ENCODE measurements around the gene INPP5B. TPM values are rescaled to one million over a fixed set of nuclear protein-coding genes. Genes with fewer than 3 reads are reported as not detected.

Gene INPP5B
- total RNA-seq, 1 donor from 2014 or later = 21.1 TPM

GRCh38 chr1:37851782-37852210, 95.1 kb downstream of the INPP5B start:
- H3K4me3 Mint-ChIP-seq (ENCODE audit: low read depth) = no peak overlapping the region
- H3K27me3 Mint-ChIP-seq = no peaks in the 10 kb centered on the region
- H3K9me3 Mint-ChIP-seq (ENCODE audit: low read depth) = no peaks in the 10 kb centered on the region
- H3K36me3 Mint-ChIP-seq (ENCODE audit: insufficient read depth) = peaks cover 2% of the 10 kb centered on the region
- no peak for DNase-seq (ENCODE audit: low spot score, unreplicated experiment)
- peaks cover 2% of the 10 kb centered on the region for H3K4me1 Mint-ChIP-seq (ENCODE audit: low read depth)
- no peak overlapping the region for H3K27ac Mint-ChIP-seq
- TF ChIP-seq, protein P1, sequence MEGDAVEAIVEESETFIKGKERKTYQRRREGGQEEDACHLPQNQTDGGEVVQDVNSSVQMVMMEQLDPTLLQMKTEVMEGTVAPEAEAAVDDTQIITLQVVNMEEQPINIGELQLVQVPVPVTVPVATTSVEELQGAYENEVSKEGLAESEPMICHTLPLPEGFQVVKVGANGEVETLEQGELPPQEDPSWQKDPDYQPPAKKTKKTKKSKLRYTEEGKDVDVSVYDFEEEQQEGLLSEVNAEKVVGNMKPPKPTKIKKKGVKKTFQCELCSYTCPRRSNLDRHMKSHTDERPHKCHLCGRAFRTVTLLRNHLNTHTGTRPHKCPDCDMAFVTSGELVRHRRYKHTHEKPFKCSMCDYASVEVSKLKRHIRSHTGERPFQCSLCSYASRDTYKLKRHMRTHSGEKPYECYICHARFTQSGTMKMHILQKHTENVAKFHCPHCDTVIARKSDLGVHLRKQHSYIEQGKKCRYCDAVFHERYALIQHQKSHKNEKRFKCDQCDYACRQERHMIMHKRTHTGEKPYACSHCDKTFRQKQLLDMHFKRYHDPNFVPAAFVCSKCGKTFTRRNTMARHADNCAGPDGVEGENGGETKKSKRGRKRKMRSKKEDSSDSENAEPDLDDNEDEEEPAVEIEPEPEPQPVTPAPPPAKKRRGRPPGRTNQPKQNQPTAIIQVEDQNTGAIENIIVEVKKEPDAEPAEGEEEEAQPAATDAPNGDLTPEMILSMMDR (IDR thresholded peaks at IDR 0.05; ENCODE audit: unreplicated experiment) = no peak

- DNase-seq (ENCODE audit: low spot score, unreplicated experiment) = no peak
- H3K4me3 Mint-ChIP-seq (ENCODE audit: low read depth) = no peak overlapping the region
- peaks cover 2% of the 10 kb centered on the region for H3K36me3 Mint-ChIP-seq (ENCODE audit: insufficient read depth)
- H3K4me1 Mint-ChIP-seq (ENCODE audit: low read depth) = peaks cover 2% of the 10 kb centered on the region
- H3K27me3 Mint-ChIP-seq = no peaks in the 10 kb centered on the region
- no peaks in the 10 kb centered on the region for H3K9me3 Mint-ChIP-seq (ENCODE audit: low read depth)
- no peak overlapping the region for H3K27ac Mint-ChIP-seq
- TF ChIP-seq, protein P1 (IDR thresholded peaks at IDR 0.05; ENCODE audit: unreplicated experiment) = no peak
Measured at GRCh38 chr1:37851262-37851661, 95.6 kb downstream of the INPP5B start.

DNA sequence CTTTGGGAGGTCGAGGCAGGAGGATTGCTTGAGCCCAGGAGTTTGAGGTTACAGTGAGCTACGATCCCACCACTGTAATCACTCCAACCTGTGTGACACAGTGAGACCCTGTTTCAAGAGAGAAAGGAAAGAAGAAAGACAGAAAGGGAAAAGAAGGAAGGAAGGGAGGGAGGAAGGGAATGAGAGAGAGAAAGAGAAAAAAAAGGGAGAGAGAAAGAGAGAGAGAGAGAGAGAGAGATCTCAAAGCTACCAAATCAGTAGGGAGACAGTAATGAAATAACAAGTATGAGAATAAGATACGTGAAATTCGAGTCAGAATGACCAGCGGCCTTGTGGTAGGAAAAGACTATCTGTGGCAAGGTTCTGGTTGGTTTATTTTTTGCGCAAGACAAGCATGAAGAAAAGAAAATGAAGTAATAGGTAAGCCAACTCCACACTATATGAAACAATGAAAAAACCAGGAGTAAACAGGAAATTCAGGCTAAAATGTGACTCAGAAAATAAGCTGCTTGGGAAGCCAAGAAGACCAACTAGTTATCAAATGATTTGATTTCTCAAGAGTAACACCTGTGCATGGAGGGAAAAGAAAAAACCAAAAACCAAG, 96.4 kb downstream of the INPP5B start:
- peaks cover 2% of the 10 kb centered on the region for H3K4me1 Mint-ChIP-seq (ENCODE audit: low read depth)
- no peak overlapping the region for H3K27ac Mint-ChIP-seq
- no peaks in the 10 kb centered on the region for H3K9me3 Mint-ChIP-seq (ENCODE audit: low read depth)
- no peak for DNase-seq (ENCODE audit: low spot score, unreplicated experiment)
- no peaks in the 10 kb centered on the region for H3K27me3 Mint-ChIP-seq
- TF ChIP-seq, protein P1 (IDR thresholded peaks at IDR 0.05; ENCODE audit: unreplicated experiment) = no peak
- H3K36me3 Mint-ChIP-seq (ENCODE audit: insufficient read depth) = peaks cover 2% of the 10 kb centered on the region
- H3K4me3 Mint-ChIP-seq (ENCODE audit: low read depth) = no peak overlapping the region

DNA sequence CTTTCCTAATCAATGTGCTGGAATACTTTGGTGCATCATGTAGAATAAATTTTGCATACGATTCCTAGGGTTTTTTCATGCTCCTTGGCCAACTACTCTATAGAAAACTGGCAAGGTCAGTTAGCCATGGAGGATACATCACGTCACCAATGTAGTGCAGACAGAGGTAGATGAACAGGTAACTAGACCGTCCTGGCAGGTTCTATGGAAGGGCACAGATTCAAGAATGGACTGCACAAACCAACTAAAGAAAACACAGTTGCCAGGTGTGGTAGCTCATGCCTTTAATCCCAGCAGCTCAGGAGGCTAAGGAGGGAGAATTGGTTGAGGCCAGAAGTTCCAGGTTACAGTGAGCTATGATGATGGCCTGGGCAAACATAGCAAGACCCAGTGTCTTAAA, 97.4 kb downstream of the INPP5B start:
- Mint-ChIP-seq H3K36me3 (ENCODE audit: insufficient read depth) (peaks cover 4% of the 10 kb centered on the region), H3K27ac (no peak overlapping the region), H3K9me3 (ENCODE audit: low read depth) (no peaks in the 10 kb centered on the region), H3K4me3 (ENCODE audit: low read depth) (no peak overlapping the region), H3K4me1 (ENCODE audit: low read depth) (peaks cover 4% of the 10 kb centered on the region), H3K27me3 (no peaks in the 10 kb centered on the region)
- no peak for DNase-seq (ENCODE audit: low spot score, unreplicated experiment)
- TF ChIP-seq, protein P1 (IDR thresholded peaks at IDR 0.05; ENCODE audit: unreplicated experiment) = no peak

GRCh38 chr1:37846647-37847339, 100.1 kb downstream of the INPP5B start:
- DNase-seq (ENCODE audit: low spot score, unreplicated experiment) = no peak
- TF ChIP-seq, protein P1 (IDR thresholded peaks at IDR 0.05; ENCODE audit: unreplicated experiment) = no peak
- H3K9me3 Mint-ChIP-seq (ENCODE audit: low read depth) = no peaks in the 10 kb centered on the region
- H3K27me3 Mint-ChIP-seq = no peaks in the 10 kb centered on the region
- H3K36me3 Mint-ChIP-seq (ENCODE audit: insufficient read depth) = peaks cover 2% of the 10 kb centered on the region
- H3K27ac Mint-ChIP-seq = no peak overlapping the region
- no peak overlapping the region for H3K4me3 Mint-ChIP-seq (ENCODE audit: low read depth)
- peaks cover 14% of the 10 kb centered on the region for H3K4me1 Mint-ChIP-seq (ENCODE audit: low read depth)
